Bone marrow (tissue), 2 donors: Measurements from ENCODE around the gene TMEM156.

Source experiments
- DNase-seq, 2 donors: peaks; one replicate each; lab custom pipeline; 2025; lab: John Stamatoyannopoulos, UW

The TMEM156 gene, protein sequence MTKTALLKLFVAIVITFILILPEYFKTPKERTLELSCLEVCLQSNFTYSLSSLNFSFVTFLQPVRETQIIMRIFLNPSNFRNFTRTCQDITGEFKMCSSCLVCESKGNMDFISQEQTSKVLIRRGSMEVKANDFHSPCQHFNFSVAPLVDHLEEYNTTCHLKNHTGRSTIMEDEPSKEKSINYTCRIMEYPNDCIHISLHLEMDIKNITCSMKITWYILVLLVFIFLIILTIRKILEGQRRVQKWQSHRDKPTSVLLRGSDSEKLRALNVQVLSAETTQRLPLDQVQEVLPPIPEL

DNA sequence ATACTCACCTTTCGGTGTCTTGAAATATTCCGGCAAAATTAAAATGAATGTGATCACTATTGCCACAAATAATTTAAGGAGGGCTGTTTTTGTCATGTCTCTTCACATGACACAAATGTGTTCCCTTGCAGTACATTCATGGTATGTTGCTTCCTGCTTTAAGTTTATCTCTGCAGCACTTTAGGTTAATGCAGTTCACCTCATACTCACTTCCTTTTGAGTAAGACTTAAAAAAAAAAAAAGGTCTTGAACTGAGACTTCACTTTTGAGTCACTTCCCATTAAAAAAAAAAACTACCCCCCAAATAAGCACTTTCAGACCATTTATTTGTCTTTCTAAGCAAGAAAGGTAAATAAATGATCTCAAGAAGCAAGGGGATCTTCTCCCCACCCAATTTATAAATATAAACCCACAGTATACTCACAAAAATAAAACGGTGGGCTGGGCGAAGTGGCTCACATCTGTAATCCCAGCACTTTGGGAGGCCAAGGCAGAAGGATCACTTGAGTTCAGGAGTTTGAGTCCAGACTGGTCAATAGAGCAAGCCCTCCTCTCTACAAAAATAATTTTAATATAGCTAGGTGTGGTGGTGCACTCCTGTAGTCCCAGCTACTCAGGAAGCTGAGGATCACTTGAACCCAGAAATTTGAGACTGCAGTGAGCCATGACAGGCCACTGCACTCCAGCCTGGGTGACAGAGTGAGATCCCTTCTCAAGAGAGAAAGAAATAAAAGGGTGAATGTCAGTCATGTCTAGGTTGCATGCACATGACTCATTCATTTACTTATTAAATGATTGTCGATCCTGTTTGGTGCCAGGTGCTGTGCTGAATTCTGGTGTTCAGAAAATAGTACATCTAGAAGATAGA, at the start of gene TMEM156:
Gene TMEM156 (minus strand): TSS at position 192 of the 868 bp plus-strand sequence. CDS start 96 bp downstream, at position 96.
- DNase-seq, result peak in 1 of 2 donors; percentile 77

DNA sequence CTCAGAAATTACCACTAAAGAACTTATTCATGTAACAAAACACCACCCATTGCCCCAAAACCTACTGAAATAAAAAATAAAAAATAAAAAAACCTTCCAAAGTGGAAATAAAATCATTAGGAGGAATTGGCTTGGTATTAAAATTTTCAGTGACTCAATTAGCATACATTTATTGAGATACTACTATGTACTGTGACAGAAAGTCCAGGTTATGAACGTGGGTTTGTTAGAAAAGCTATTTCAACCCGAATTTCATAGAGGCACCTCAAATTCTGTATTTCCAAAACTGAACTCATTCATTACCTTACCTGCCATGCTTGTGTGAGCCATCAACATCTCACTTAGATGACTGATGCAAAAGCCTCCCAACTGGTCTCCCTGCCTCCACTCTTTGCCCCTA, 46.6 kb upstream of the TMEM156 start:
- DNase-seq, result no peak

DNA sequence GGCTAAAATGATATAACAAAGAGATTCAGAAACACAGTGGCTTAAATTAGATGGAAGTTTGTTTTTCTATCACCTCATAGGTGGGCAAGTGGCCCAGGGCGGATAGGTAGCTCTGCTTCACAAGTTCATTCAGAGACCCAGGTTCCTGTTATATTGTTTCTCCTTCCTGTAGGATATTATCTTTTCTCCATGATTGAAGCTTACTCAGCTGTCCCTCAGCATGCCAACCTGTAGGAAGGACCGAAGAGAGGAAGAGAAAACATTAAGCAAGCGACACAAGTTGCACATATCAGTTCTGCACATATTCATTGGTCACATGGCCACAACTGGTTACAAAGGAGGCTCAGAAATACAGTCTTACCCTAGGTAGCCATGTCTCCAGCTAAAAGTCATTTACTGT, 36.7 kb upstream of the TMEM156 start:
- no peak for DNase-seq

DNA sequence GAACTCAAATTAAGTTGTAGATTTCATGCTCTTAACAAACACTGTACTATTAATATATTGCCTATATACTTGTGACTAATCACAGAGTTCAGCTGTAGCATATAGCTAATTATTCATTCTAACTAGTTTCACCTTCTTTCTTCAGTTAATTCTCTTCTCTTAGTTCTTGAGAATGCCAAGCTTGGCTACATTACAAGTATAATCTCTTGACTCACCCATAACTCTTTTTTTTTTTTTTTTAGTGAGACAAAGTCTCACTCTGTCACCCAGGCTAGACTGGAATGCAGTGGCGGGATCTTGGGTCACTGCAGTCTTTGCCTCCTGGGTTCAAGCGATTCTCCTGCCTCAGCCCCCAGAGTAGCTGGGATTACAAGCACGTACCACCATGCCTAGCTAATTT, 35.2 kb upstream of the TMEM156 start:
- no peak for DNase-seq

DNA sequence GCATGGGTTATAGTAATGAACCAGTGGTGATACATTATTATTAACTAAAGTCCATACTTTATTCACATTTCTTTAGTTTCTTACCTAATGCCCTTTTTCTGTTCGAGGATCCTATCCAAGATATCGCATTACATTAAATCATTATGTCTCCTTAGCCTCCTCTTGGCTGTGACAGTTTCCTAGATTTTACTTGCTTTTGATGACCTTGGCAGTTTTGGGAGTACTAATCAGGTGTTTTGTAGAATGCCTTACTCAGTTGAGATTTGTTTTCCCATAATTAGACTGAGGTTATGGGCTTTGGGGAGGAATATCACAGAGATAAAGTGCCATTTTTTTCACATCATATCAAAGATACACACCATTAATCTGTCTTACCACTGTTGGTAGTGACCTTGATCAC, 34.8 kb upstream of the TMEM156 start:
- DNase-seq, result no peak

DNA sequence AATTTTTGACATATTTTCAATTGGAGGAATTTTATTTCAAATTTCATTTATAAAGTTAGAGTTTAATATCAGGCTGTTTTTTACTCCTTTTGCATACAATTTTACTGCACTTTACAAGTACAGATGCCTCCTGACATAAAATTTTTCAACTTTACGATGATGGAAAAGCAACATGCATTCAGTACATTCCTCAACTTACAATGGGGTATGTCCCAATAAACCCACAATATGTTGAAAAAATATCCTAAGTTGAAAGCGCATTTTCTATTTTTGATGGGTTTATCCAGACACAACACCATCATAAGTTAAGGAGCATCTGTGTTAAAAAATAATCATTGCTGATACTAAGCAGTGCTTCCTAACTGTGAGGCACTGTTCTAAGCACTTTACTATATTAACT, 34.2 kb upstream of the TMEM156 start:
- DNase-seq, result no peak

DNA sequence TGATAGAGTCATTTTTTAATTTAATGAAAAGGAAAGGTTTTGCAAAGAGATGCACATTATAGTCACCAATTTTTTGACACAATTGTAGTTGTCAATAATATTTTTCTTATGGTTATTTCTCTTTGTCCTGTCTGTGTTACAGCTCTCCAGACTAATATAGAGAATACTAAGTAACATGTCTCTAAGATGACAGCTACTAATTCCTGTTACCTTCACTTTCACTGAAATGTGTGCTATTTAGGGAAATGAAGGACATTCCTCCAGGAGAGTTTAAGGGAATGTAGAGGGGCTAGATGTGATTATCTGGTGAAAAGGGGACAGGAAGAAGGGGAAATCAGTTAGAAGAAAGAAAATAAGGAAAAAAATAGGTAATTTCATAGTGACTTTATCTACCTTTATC, 31.2 kb upstream of the TMEM156 start:
- no peak for DNase-seq

DNA sequence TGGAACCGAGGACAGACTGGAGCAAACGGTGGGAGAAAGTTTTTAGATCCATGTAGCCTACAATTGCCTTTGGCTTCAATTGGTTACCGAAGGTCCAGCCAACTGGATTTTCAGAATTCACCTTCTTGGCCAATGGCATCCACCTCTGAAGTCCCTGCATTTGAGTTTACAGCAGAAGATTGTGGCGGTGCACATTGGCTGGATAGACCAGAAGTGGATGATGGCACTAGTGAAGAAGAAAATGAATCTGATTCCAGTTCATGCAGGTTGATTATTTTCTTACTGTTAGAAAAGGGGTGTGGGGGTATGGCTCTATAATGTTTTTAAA, 30.5 kb upstream of the TMEM156 start:
- no peak for DNase-seq

DNA sequence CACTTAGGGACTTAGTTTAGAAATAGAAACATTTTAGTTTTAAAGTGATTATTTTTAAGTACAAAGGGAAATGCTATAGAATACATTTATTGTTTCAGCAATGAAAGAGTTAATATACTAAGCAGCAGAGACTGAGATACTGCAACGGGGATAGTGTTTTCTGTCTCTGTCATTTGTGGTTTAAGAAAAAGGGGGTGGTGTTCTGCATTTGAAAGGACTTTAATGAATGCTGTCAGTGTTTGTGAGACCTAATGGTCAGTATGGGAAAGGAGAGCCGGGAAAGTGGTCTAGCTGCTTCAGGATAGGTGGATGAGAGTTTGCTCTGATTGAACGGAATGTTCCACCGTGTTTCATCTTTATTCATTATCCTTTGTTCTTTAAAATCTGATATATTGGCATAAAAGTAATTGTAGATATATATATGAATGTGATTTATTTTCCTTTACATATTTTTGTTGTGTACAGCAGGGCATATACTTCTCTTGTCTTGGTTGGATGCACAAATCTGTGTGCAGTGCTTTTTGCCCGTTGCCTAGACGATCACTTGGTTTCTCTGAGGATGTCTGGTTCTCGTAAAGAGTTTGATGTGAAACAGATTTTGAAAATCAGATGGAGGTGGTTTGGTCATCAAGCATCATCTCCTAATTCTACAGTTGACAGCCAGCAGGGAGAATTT, 30.0 kb upstream of the TMEM156 start, which contains the start of gene KLHL5:
Gene KLHL5 (plus strand): TSS at position 139 of the 676 bp plus-strand sequence. CDS start 421 bp downstream, at position 560.
- DNase-seq, result no peak

DNA sequence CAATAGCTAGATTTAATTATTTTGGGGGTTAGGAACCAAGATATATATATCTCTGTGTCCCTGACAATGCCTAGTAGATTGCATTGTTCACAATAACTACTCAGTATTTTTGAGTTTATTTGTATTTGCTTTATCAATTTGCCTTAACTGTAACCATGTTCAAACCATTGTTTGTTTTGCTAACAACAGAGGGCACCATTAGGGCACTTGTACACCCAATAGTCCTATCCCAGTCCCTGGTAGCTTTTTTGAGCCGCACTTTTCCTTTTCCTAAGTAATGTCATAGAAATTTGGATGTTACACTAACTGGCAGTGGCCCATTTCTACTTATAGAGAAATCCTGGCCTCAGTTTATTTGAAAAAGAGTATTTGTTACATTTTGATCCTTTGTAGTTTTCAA, 29.2 kb upstream of the TMEM156 start:
- no peak for DNase-seq

DNA sequence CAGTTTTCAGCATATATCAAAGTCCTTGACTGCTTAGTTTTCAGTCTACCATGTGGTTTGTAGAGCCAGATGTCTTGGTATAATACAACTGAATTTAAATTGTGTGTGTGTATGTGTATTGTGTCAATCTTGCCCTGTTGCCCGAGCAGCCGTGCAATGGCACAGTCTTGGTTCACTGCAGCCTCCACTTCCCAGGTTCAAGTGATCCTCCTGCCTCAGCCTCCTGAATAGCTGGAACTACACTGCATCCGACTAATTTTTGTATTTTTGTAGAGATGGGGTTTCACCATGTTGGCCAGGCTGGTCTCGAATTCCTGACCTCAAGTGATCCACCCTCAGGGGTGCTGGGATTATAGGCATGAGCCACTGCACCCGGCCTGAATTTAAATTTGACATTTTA, 23.8 kb upstream of the TMEM156 start:
- no peak for DNase-seq

DNA sequence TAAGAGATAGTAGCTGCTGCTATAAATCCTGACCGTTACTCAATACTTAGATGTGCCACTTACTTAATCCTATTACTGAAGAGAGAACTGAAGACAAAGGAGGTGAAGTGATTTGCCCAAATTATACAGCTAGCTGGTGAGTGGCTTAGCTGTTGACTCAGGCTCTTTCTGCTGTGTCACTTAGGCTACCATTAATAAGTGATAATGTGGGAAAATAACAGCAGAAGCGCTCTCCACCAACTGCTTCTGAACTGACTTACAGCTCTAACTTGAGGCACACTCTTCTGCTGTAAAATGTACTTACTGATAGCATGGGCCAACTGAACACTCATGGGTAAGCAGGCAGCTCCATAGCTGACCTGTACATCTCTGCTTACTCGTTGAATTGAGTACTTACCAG, 22.3 kb upstream of the TMEM156 start:
- DNase-seq, result no peak

DNA sequence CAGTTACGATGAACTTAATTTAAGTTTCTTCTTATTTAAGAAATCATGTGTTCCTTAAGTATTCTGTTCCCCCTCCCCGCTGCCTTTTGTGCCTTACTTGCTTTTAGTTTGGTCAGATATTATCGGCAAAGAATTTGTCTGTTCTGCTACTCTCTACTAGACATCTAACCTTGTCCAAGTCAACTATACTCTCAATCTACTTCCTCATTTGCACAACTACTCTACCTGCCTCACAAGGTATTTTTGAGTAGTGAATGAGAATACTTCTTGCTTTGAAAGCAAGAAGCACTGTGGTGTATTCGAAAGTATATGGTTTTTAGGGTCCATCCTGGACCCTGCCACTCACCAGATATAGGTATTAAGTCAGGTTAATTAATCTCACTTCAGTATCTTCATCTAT, 21.8 kb upstream of the TMEM156 start:
- no peak for DNase-seq

DNA sequence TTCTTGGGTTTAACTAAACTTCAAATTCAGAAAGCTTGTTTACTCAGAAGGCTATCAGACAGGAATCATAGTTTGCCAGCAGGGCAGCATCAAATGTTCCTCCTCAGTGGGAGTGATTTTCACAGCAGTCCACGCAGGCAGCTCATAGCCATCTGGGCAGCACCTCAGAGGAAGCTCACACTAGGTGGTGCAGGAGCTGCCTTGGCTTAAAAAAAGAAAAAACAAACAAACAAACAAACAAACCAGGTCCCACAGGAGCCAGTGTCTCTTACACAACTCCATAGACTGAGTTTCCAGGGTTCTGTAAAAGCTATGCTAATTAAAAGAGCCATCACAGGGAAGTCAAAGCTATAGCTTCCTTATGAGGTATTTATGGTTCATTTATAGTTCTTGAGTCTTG, 19.3 kb upstream of the TMEM156 start:
- no peak for DNase-seq

DNA sequence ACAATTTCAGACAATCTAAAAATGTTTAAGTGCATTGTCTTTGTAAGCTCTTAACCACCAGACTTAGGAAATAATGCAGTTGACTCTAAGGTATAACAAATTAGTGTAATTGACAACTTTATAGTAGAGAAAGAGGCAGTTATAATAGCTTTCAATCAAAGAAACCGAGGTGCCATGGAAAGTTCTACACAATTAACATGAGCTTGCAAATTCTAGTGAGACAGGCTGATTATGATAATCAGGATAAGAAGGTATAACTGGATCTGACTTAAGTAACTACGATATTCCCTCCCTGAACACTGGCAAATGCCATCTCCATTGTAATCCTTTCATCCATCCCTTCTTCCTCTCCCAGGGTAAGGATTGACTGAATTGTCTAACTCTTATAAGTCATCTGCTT, 18.4 kb upstream of the TMEM156 start:
- no peak for DNase-seq

DNA sequence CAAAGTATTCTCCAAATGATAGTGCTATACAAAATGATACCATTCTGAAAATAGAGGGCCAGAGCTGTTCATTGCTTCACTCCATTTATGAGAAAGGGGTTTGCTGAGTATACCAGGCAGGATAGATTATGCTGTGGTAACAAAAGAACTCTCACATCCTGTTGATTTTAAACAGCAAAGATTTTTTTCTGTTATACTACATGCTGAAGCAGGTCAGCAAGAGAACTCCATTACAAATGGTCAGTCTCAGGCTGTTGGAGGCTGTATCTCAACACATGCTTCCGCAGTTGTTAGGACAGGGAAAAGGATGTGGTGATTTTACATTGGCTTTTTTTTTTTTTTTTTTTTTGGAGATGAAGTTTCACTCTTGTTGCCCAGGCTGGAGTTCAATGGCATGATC, 16.1 kb upstream of the TMEM156 start:
- DNase-seq, result no peak

DNA sequence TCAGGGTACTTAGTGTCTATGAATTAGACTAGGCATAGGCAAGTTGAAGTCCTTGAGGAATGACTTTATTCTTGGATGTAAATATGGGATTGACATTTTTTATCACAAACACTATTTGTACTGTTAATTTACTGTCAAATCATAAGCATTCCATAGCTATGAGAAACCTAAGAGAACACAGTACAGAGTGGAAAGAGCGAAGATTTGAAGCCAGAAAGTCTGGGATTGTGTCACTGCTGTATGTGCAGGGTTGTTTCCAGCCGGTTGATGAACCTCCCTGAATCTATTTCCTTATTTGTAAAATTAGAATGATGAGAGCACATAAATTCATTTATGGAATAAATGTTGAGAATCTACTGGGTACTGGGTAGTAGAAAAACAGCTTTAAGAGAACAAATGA, 15.5 kb upstream of the TMEM156 start:
- no peak for DNase-seq

DNA sequence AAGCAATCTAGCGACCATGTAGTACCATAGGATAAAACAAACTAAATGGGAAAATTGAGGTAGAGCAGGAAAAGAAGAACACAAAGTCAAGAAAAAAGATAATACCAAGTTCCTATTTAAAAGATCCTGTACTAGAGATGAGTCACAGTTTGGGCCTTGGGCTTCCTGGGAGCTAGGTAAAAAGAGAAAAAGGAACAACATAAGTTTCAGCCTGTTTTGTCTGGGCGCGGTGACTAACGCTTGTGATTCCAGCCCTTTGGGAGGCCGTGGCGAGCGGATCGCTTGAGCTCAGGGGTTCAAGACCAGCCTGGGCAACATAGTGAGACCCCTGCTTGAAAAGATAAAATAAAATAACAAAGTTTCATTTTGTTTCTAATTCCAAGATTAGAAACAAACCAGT, 14.0 kb upstream of the TMEM156 start:
- peak in 1 of 2 donors; percentile 48 for DNase-seq

DNA sequence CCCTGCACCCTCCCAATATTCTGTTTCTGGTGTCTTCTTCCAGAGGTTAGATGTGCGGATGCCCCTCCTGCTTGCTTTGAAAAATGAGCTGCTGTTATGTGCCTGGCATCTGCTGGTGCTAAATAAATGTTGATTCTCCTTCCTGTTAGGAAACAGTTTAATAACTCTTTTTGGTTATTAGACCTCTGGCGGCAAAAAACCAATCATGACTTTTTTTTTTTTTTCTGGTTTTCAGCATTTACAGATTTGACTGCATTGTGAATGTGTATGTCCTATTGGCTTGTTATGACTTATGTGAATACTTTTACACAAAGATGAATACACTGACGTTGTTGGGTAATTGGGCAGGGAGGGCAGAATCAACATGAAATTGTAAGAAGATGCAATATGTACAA, 13.6 kb upstream of the TMEM156 start:
- DNase-seq, result no peak

DNA sequence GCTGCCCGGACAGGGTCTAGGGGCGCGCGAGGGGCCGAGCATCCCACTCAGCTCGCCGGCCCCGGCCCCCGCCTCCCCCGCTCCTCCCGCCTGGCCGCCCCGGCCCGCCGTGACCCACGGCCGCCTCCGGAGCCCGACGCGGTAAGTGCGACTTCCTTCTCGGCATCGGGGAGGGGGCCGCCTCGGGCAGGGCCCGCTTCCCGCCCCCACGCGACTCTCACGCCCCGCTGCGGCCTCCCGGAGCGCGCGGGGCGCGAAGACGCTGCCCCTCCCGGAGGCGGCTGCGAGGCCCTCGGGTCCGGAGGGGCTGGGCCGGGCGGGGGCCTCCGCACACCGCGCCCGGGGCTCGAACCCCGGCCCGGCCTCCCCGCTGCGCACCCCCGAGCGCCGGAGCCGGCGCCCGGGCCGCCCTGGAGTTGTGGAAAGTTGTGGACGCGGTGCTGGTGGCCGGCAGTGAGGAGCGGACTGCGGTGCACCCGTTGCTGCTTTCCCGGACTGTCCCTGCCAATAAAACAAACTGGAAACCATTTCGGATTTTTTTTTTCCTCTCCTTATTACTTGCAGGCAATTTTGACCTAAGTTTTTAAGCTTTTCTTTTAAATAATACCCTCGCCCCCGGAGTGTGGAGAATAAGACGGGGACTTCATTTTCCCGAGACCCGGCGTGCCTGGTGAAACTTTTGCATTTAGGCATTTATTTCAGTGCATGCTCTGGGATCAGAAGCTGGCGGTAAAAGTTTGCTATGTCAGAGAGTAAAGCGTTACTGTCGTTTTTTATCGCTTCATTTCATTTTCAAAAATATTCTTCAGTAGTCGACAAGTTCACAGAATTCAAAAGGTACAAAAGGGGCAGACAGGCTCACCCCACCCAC, 13.0 kb upstream of the TMEM156 start:
- no peak for DNase-seq

DNA sequence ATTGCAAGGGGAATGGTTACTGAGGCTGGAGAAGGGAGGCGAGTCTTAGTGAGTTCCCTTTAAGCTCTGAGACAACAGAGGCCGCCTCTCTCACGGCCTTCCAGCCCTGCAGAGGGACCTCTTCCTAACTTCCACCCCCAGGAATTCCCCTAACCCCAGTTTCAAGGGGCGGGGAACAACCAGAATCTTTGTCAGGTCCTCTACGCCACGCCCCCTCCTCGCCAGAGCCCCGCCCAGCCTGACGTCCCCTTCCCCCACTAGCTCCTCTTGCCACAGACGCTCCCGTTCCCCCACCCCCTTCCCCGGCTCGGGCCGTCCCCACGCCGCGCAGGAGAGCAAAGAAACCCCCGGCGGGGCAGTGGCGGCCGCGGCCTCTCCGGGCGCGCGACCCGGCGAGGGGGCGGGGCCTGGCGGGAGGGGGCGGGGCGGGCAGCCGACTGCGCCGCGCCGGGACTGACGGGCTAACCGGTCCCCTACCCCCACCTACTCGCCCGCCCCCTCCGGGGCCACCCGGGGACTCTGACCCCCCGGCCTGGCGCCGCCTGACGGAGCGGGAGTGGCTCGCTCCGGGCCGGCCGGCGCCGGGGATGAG, 12.3 kb upstream of the TMEM156 start:
- DNase-seq, result peak; percentile 92 to 97
